B cell (primary cell): ENCODE measurements around the gene ARL16. TPM values are rescaled to one million over a fixed set of nuclear protein-coding genes. Genes with fewer than 3 reads are reported as not detected.

ENCODE experiments used
- ATAC-seq: fragments of 200-7000 bp; cut with Tn5 transposase; one replicate; pipeline ENCODE4 v1.10.0; 2021; ENCODE audit warnings: low read depth, mild to moderate bottlenecking, moderate number of reproducible peaks, moderate library complexity
- CTCF ChIA-PET: fragments of 350-600 bp; sonication (Branson Sonifier 250); formaldehyde crosslinking; loops from one replicate; lab custom pipeline; 2021; ENCODE audit warnings: antibody characterized with exemption, inconsistent platforms; lab: Charles Lee
- POLR2A ChIA-PET: fragments of 350-600 bp; sonication (Branson Sonifier 250); formaldehyde crosslinking; loops from one replicate; lab custom pipeline; 2021; ENCODE audit warnings: antibody characterized with exemption; lab: Charles Lee
- DNase-seq: peaks from one replicate; pipeline ENCODE4 v3.0.0; 2013
- H2AFZ ChIP-seq: 2 replicates; pipeline ENCODE4 v1.6.1; 2012; ENCODE audit warnings: mild to moderate bottlenecking, low read depth, low read length; ENCODE audit not compliant: insufficient read depth, poor library complexity, severe bottlenecking
- H3K27ac ChIP-seq, 2 donors: 1 replicate in 1 of 2; 2 replicates in 1 of 2; pipeline ENCODE4 v1.5.1; 2012 to 2013; ENCODE audit warnings: low read length in 2 of 2, mild to moderate bottlenecking in 2 of 2, moderate library complexity in 1 of 2
- H3K27me3 ChIP-seq, 4 experiments: fragments of 200-600 bp in 1 of 4; sonication (generic) in 1 of 4; replicated peaks in 1 of 4; 1 replicate in 2 of 4; 2 replicates in 2 of 4; pipeline versions ENCODE4 v1.6.1 to v1.7.0; 2013 to 2016; ENCODE audit warnings: low read length in 3 of 4, mild to moderate bottlenecking in 2 of 4, mixed read lengths in 1 of 4, moderate library complexity in 1 of 4; ENCODE audit not compliant: insufficient read depth in 4 of 4, control insufficient read depth in 3 of 4; ENCODE audit errors: control extremely low read depth in 1 of 4
- H3K36me3 ChIP-seq, 2 experiments: replicated peaks in 1 of 2; 1 replicate in 1 of 2; 2 replicates in 1 of 2; pipeline versions ENCODE4 v1.6.1 to v1.7.1; 2013; ENCODE audit warnings: low read length in 1 of 2; ENCODE audit not compliant: insufficient read depth in 2 of 2, control insufficient read depth in 1 of 2; ENCODE audit errors: control extremely low read depth in 1 of 2, extremely low read depth in 1 of 2
- H3K4me1 ChIP-seq, 2 donors: fragments of 200-600 bp in 1 of 2; sonication (generic) in 1 of 2; 1 replicate in 1 of 2; 2 replicates in 1 of 2; pipeline versions ENCODE4 v1.5.1 to v1.6.1; 2013 to 2017; ENCODE audit warnings: low read length in 2 of 2; ENCODE audit not compliant: control insufficient read depth in 2 of 2, insufficient read depth in 2 of 2
- H3K4me2 ChIP-seq: replicated peaks from 2 replicates; pipeline ENCODE3; 2012; ENCODE audit warnings: mild to moderate bottlenecking, low read depth, low read length; ENCODE audit not compliant: poor library complexity, severe bottlenecking
- H3K4me3 ChIP-seq, 5 experiments: fragments of 200-600 bp in 1 of 5; sonication (generic) in 1 of 5; 1 replicate in 3 of 5; 2 replicates in 2 of 5; pipeline versions ENCODE4 v1.5.1 to v1.7.0; 2011 to 2016; ENCODE audit warnings: low read length in 4 of 5, mild to moderate bottlenecking in 4 of 5, low read depth in 2 of 5, control low read depth in 1 of 5, moderate library complexity in 1 of 5; ENCODE audit not compliant: insufficient read depth in 1 of 5; ENCODE audit errors: control extremely low read depth in 1 of 5, extremely low read depth in 1 of 5
- H3K79me2 ChIP-seq: fragments of 200-600 bp; sonication (generic); one replicate; pipeline ENCODE4 v1.6.0; 2016; ENCODE audit warnings: low read length; ENCODE audit not compliant: control insufficient read depth, insufficient read depth
- H3K9ac ChIP-seq: fragments of 200-600 bp; sonication (generic); 2 replicates; pipeline ENCODE4 v1.6.1; 2017; ENCODE audit warnings: mild to moderate bottlenecking, low read length, moderate library complexity
- H3K9me3 ChIP-seq, 3 donors: one replicate each; pipeline versions ENCODE4 v1.6.1 to v1.7.1; 2013; ENCODE audit warnings: low read length in 2 of 3; ENCODE audit not compliant: control insufficient read depth in 2 of 3, insufficient read depth in 1 of 3; ENCODE audit errors: control extremely low read depth in 1 of 3
- H4K20me1 ChIP-seq: 2 replicates; pipeline ENCODE4 v1.6.0; 2012; ENCODE audit warnings: mild to moderate bottlenecking, low read length; ENCODE audit not compliant: insufficient read depth, control insufficient read depth, poor library complexity, severe bottlenecking
- H3K27ac Mint-ChIP-seq: one replicate; pipeline ENCODE4 v1.8.0; 2021; ENCODE audit warnings: mixed read lengths
- H3K27me3 Mint-ChIP-seq: one replicate; pipeline ENCODE4 v1.8.0; 2021; ENCODE audit warnings: mixed read lengths
- H3K4me1 Mint-ChIP-seq: one replicate; pipeline ENCODE4 v1.8.0; 2021; ENCODE audit warnings: mixed read lengths
- H3K4me3 Mint-ChIP-seq: one replicate; pipeline ENCODE4 v1.8.0; 2021; ENCODE audit warnings: mixed read lengths
- H3K9me3 Mint-ChIP-seq: one replicate; pipeline ENCODE4 v1.8.0; 2022; ENCODE audit warnings: mixed read lengths; ENCODE audit not compliant: insufficient read depth
- CTCF ChIP-seq: fragments of 200-600 bp; IDR thresholded peaks from one replicate; pipeline ENCODE4 v1.8.0; 2022; ENCODE audit warnings: antibody characterized with exemption, mild to moderate bottlenecking
- EZH2 ChIP-seq: IDR thresholded peaks from 2 replicates; pipeline ENCODE4 v1.6.1; 2012; ENCODE audit warnings: borderline replicate concordance, low read depth, mild to moderate bottlenecking, moderate library complexity, low read length; ENCODE audit not compliant: insufficient read depth, poor library complexity, severe bottlenecking
- WGBS: methylation state at CpG from one replicate; pipeline ENCODE4 v1.1.5; 2013; ENCODE audit warnings: missing lambda C conversion rate; ENCODE audit not compliant: insufficient coverage; 5-methylcytosine and 5-hydroxymethylcytosine counted together
- intact Hi-C: fragments of 100-400 bp; cut with micrococcal nuclease; formaldehyde crosslinking; loops from one replicate; pipeline ENCODE4 v1.10.0; 2022
- polyA plus RNA-seq: library from polyadenylated mRNA; depleted of rRNA; stranded (reverse); fragments of >200 nt; gene quantifications from 2 replicates; pipeline ENCODE4 v1.2.3, GENCODE V29; 2012
- total RNA-seq, 2 donors: library from RNA; stranded (reverse); fragments of 120-200 nt in 1 of 2; gene quantifications; 1 replicate in 1 of 2; 2 replicates in 1 of 2; pipeline versions ENCODE4 v1.2.3 to v1.2.4, GENCODE V29; 2013 to 2022

The ARL16 gene
- total and polyA plus RNA-seq, 2 donors (not counting 1 experiment from before 2014, with no cell fraction given) = 32.5 to 101 TPM

GRCh38 chr17:81722184-81723120, 38.9 kb upstream of the ARL16 start:
- no peaks in the 10 kb centered on the region for H3K9me3 Mint-ChIP-seq
- H4K20me1 ChIP-seq = no peaks in the 10 kb centered on the region
- no peaks in the 10 kb centered on the region for H3K79me2 ChIP-seq
- H3K4me2 ChIP-seq = no peak overlapping the region
- H3K9ac ChIP-seq = no peak overlapping the region
- H3K4me1 Mint-ChIP-seq = no peaks in the 10 kb centered on the region
- no peak overlapping the region for H2AFZ ChIP-seq
- no peaks in the 10 kb centered on the region for H3K4me1 ChIP-seq
- ChIA-PET CTCF (interaction anchor here (0.7 kb wide), 1 partner anchor 11 kb away, joined by 3 read pairs; no protein-coding TSS in a partner anchor), POLR2A (no interaction called here)
- DNase-seq (no peak), ATAC-seq (no peak)
- H3K4me3 Mint-ChIP-seq = no peak overlapping the region
- no peak overlapping the region for H3K4me3 ChIP-seq
- no peak overlapping the region for H3K27ac ChIP-seq
- H3K27ac Mint-ChIP-seq = no peak overlapping the region
- TF ChIP-seq EZH2 (no peak), CTCF (no peak)
- peaks cover 10% of the 10 kb centered on the region for H3K27me3 Mint-ChIP-seq
- WGBS = 65% methylated on average over 5 of the region's 10 CpGs
- H3K27me3 ChIP-seq = no peaks in the 10 kb centered on the region
- no peaks in the 10 kb centered on the region for H3K9me3 ChIP-seq
- no peaks in the 10 kb centered on the region for H3K36me3 ChIP-seq
- intact Hi-C loops = no loop called here
